MG63 (cell line): Measurements from ENCODE around the gene PSMB10. TPM values are rescaled to one million over a fixed set of nuclear protein-coding genes. Genes with fewer than 3 reads are reported as not detected.

Experiments
- DNase-seq: peaks from one replicate; pipeline ENCODE4 v3.0.0-alpha.2; 2020
- H3K27me3 ChIP-seq: fragments of 250-450 bp; sonication (Bioruptor Pico); 2 replicates; pipeline ENCODE4 v1.5.1; 2020; ENCODE audit warnings: mild to moderate bottlenecking, moderate library complexity
- H3K36me3 ChIP-seq: fragments of 250-450 bp; sonication (Bioruptor Pico); 2 replicates; pipeline ENCODE4 v1.5.1; 2020; ENCODE audit warnings: mild to moderate bottlenecking, moderate library complexity
- H3K4me3 ChIP-seq: fragments of 250-450 bp; sonication (Bioruptor Pico); 2 replicates; pipeline ENCODE4 v1.5.1; 2020; ENCODE audit warnings: mild to moderate bottlenecking, moderate library complexity
- H3K9me3 ChIP-seq: fragments of 250-450 bp; sonication (Bioruptor Pico); 2 replicates; pipeline ENCODE4 v1.5.1; 2020; ENCODE audit warnings: mild to moderate bottlenecking, moderate library complexity
- total RNA-seq: library from RNA; depleted of rRNA; stranded (reverse); fragments of >200 nt; shearing (Covaris generic); gene quantifications from 2 replicates; pipeline ENCODE4 v1.2.3, GENCODE V29; 2014; ENCODE audit warnings: low replicate concordance

Gene PSMB10
- total RNA-seq, 1 experiment from 2014 or later, result 12.7 TPM

- H3K4me3 ChIP-seq, result peak overlapping the region; percentile 98
- H3K36me3 ChIP-seq, result peaks cover 2% of the 10 kb centered on the region
- H3K9me3 ChIP-seq, result no peaks in the 10 kb centered on the region
- H3K27me3 ChIP-seq, result no peaks in the 10 kb centered on the region
- peak; percentile 92 for DNase-seq
Observed at GRCh38 chr16:67935402-67936123, 1.1 kb downstream of the PSMB10 start.

GRCh38 chr16:67935101-67935401 lies 1.6 kb downstream of the PSMB10 start:
- H3K9me3 ChIP-seq, result no peaks in the 10 kb centered on the region
- peak overlapping the region; percentile 98 for H3K4me3 ChIP-seq
- H3K36me3 ChIP-seq, result peaks cover 2% of the 10 kb centered on the region
- no peak for DNase-seq
- H3K27me3 ChIP-seq, result no peaks in the 10 kb centered on the region

- Histone ChIP-seq H3K9me3 (no peaks in the 10 kb centered on the region), H3K4me3 (peak overlapping the region; percentile 98), H3K36me3 (peaks cover 2% of the 10 kb centered on the region), H3K27me3 (no peaks in the 10 kb centered on the region)
- DNase-seq, result no peak
Observed at GRCh38 chr16:67934306-67935100, 2.1 kb downstream of the PSMB10 start.

- no peaks in the 10 kb centered on the region for H3K9me3 ChIP-seq
- DNase-seq, result no peak
- H3K27me3 ChIP-seq, result no peaks in the 10 kb centered on the region
- H3K36me3 ChIP-seq, result peaks cover 2% of the 10 kb centered on the region; the same call in 1 of the 2 replicates
- H3K4me3 ChIP-seq, result no peak overlapping the region
Observed at GRCh38 chr16:67933805-67934204, 2.8 kb downstream of the PSMB10 start.

GRCh38 chr16:67932462-67932840 lies 4.2 kb downstream of the PSMB10 start:
- Histone ChIP-seq H3K9me3 (no peaks in the 10 kb centered on the region), H3K36me3 (peaks cover 2% of the 10 kb centered on the region; the same call in 1 of the 2 replicates), H3K27me3 (no peaks in the 10 kb centered on the region), H3K4me3 (no peak overlapping the region)
- no peak for DNase-seq

- H3K36me3 ChIP-seq, result peaks cover 2% of the 10 kb centered on the region; the same call in 1 of the 2 replicates
- H3K4me3 ChIP-seq, result no peak within 1 kb of the TSS
- no peaks in the 10 kb centered on the region for H3K9me3 ChIP-seq
- no peaks in the 10 kb centered on the region for H3K27me3 ChIP-seq
- no peak for DNase-seq
Observed at GRCh38 chr16:67931712-67932461, 4.8 kb downstream of the PSMB10 start, which contains the start of gene CTRL. TSS of gene CTRL (minus strand) at chr16:67931862. CDS start at chr16:67931852, 10 bp downstream.

GRCh38 chr16:67930678-67931211 lies 5.9 kb downstream of the PSMB10 start:
- Histone ChIP-seq H3K4me3 (no peak overlapping the region), H3K27me3 (no peaks in the 10 kb centered on the region), H3K9me3 (no peaks in the 10 kb centered on the region), H3K36me3 (no peaks in the 10 kb centered on the region; the same call in 1 of the 2 replicates)
- DNase-seq, result no peak

GRCh38 chr16:67930191-67930590 lies 6.5 kb downstream of the PSMB10 start:
- no peaks in the 10 kb centered on the region for H3K36me3 ChIP-seq
- H3K9me3 ChIP-seq, result no peaks in the 10 kb centered on the region
- H3K27me3 ChIP-seq, result no peaks in the 10 kb centered on the region
- DNase-seq, result no peak
- H3K4me3 ChIP-seq, result no peak overlapping the region

GRCh38 chr16:67928561-67929364 lies 7.9 kb downstream of the PSMB10 start:
- Histone ChIP-seq H3K9me3 (no peaks in the 10 kb centered on the region), H3K27me3 (no peaks in the 10 kb centered on the region), H3K4me3 (no peak overlapping the region), H3K36me3 (no peaks in the 10 kb centered on the region)
- DNase-seq, result peak; percentile 45

- Histone ChIP-seq H3K36me3 (no peaks in the 10 kb centered on the region), H3K4me3 (no peak overlapping the region), H3K27me3 (no peaks in the 10 kb centered on the region), H3K9me3 (no peaks in the 10 kb centered on the region)
- DNase-seq, result no peak
Observed at GRCh38 chr16:67928147-67928546, 8.5 kb downstream of the PSMB10 start.

GRCh38 chr16:67927131-67927941 lies 9.3 kb downstream of the PSMB10 start:
- no peaks in the 10 kb centered on the region for H3K27me3 ChIP-seq
- no peak for DNase-seq
- no peaks in the 10 kb centered on the region for H3K36me3 ChIP-seq

GRCh38 chr16:67926181-67926750 lies 10.4 kb downstream of the PSMB10 start:
- Histone ChIP-seq H3K4me3 (no peak overlapping the region), H3K9me3 (no peaks in the 10 kb centered on the region)

More at GRCh38 chr16:67927131-67927941, 9.3 kb downstream of the PSMB10 start:
- H3K9me3 ChIP-seq, result no peaks in the 10 kb centered on the region
- H3K4me3 ChIP-seq, result no peak overlapping the region

GRCh38 chr16:67924140-67924906 lies 12.3 kb downstream of the PSMB10 start:
- Histone ChIP-seq H3K4me3 (no peak overlapping the region), H3K36me3 (no peaks in the 10 kb centered on the region; the same call in 1 of the 2 replicates), H3K9me3 (no peaks in the 10 kb centered on the region), H3K27me3 (no peaks in the 10 kb centered on the region)
- no peak for DNase-seq

More at GRCh38 chr16:67926181-67926750, 10.4 kb downstream of the PSMB10 start:
- Histone ChIP-seq H3K27me3 (no peaks in the 10 kb centered on the region), H3K36me3 (no peaks in the 10 kb centered on the region)
- peak; percentile 34 for DNase-seq

GRCh38 chr16:67923414-67924116 lies 13.1 kb downstream of the PSMB10 start:
- Histone ChIP-seq H3K36me3 (no peaks in the 10 kb centered on the region; the same call in 1 of the 2 replicates), H3K4me3 (no peak overlapping the region), H3K9me3 (no peaks in the 10 kb centered on the region), H3K27me3 (no peaks in the 10 kb centered on the region)
- no peak for DNase-seq
